HEK293 (cell line): ENCODE data around the gene RRH.

Experiments
- CTCF ChIA-PET: fragments of 350-600 bp; formaldehyde crosslinking; extraction: SDS; loops from one replicate; lab custom pipeline; 2021; ENCODE audit warnings: antibody characterized with exemption; lab: Yijun Ruan, JAX
- POLR2A ChIA-PET: fragments of 300-600 bp; formaldehyde crosslinking; extraction: SDS; loops from one replicate; lab custom pipeline; 2020; ENCODE audit warnings: antibody characterized with exemption, inconsistent platforms; lab: Yijun Ruan, JAX
- H3K27ac ChIP-seq: fragments of 200-500 bp; sonication (Bioruptor generic); 2 replicates; pipeline ENCODE4 v1.5.1; 2014; ENCODE audit warnings: low read depth, low read length, control low read depth, inconsistent platforms; ENCODE audit errors: extremely low read depth
- H3K36me3 ChIP-seq, 2 experiments: fragments of 200-500 bp in 1 of 2; sonication (Bioruptor generic) in 1 of 2; 1 replicate in 1 of 2; 2 replicates in 1 of 2; pipeline ENCODE4 v1.5.1; 2014 to 2017; ENCODE audit warnings: inconsistent platforms in 2 of 2, low read length in 2 of 2; ENCODE audit not compliant: control insufficient read depth in 2 of 2, insufficient read depth in 1 of 2
- H3K4me1 ChIP-seq: fragments of 200-500 bp; sonication (Bioruptor generic); 2 replicates; pipeline ENCODE4 v1.5.1; 2014; ENCODE audit warnings: mild to moderate bottlenecking, low read length, inconsistent platforms; ENCODE audit not compliant: control insufficient read depth, insufficient read depth
- H3K4me3 ChIP-seq: 2 replicates; pipeline ENCODE4 v1.5.1; 2011; ENCODE audit warnings: low read depth, mild to moderate bottlenecking, control low read depth, low read length, moderate library complexity
- H3K9me3 ChIP-seq: fragments of 200-500 bp; sonication (Bioruptor generic); 2 replicates; pipeline ENCODE4 v1.5.1; 2014; ENCODE audit warnings: low read depth, low read length, inconsistent platforms; ENCODE audit not compliant: control insufficient read depth, insufficient read depth
- BCL11A ChIP-seq: fragments of 450-650 bp; formaldehyde crosslinking; IDR thresholded peaks from 2 replicates; pipeline ENCODE4 v1.5.1; 2016; ENCODE audit warnings: low read depth, missing biosample characterization, missing genetic modification characterization
- INSM2 ChIP-seq: fragments of 450-650 bp; formaldehyde crosslinking; IDR thresholded peaks from 2 replicates; pipeline ENCODE4 v1.5.1; 2016; ENCODE audit warnings: missing biosample characterization, missing genetic modification characterization
- KLF10 ChIP-seq: fragments of 450-650 bp; IDR thresholded peaks from 2 replicates; pipeline ENCODE4 v1.5.1; 2018; ENCODE audit warnings: missing biosample characterization, mild to moderate bottlenecking, missing genetic modification characterization
- RBAK ChIP-seq: fragments of 450-650 bp; formaldehyde crosslinking; IDR thresholded peaks from 2 replicates; pipeline ENCODE4 v1.5.1; 2016; ENCODE audit warnings: missing biosample characterization, missing genetic modification characterization
- SP7 ChIP-seq: fragments of 450-650 bp; formaldehyde crosslinking; IDR thresholded peaks from 2 replicates; pipeline ENCODE4 v1.5.1; 2016; ENCODE audit warnings: missing biosample characterization, missing genetic modification characterization
- TCF7L2 ChIP-seq: IDR thresholded peaks from 2 replicates; pipeline ENCODE4 v1.6.1; 2011; ENCODE audit warnings: low read depth, mild to moderate bottlenecking, inconsistent platforms, low read length, moderate library complexity, borderline replicate concordance
- YY2 ChIP-seq: fragments of 450-650 bp; formaldehyde crosslinking; IDR thresholded peaks from 2 replicates; pipeline ENCODE4 v1.5.1; 2016; ENCODE audit warnings: missing biosample characterization, missing genetic modification characterization
- ZBTB17 ChIP-seq: fragments of 450-650 bp; formaldehyde crosslinking; IDR thresholded peaks from 2 replicates; pipeline ENCODE4 v1.5.1; 2016; ENCODE audit warnings: missing biosample characterization, missing genetic modification characterization
- ZBTB20 ChIP-seq: fragments of 450-650 bp; formaldehyde crosslinking; IDR thresholded peaks from 2 replicates; pipeline ENCODE4 v1.5.1; 2016; ENCODE audit warnings: missing biosample characterization, missing genetic modification characterization
- ZBTB26 ChIP-seq: fragments of 450-650 bp; formaldehyde crosslinking; optimal IDR thresholded peaks from 2 replicates; pipeline ENCODE3; 2016; ENCODE audit warnings: missing biosample characterization, mild to moderate bottlenecking, missing genetic modification characterization
- ZFP41 ChIP-seq: fragments of 450-650 bp; formaldehyde crosslinking; IDR thresholded peaks from 2 replicates; pipeline ENCODE4 v1.5.1; 2016; ENCODE audit warnings: missing biosample characterization, missing genetic modification characterization, borderline replicate concordance
- ZNF174 ChIP-seq: fragments of 450-650 bp; formaldehyde crosslinking; IDR thresholded peaks from 2 replicates; pipeline ENCODE4 v1.5.0; 2017; ENCODE audit warnings: missing biosample characterization, mild to moderate bottlenecking, missing genetic modification characterization
- ZNF37A ChIP-seq: fragments of 450-650 bp; IDR thresholded peaks from 2 replicates; pipeline ENCODE4 v1.5.1; 2018; ENCODE audit warnings: missing biosample characterization, missing genetic modification characterization
- ZNF473 ChIP-seq: fragments of 450-650 bp; formaldehyde crosslinking; IDR thresholded peaks from 2 replicates; pipeline ENCODE4 v1.5.1; 2017; ENCODE audit warnings: missing biosample characterization, missing genetic modification characterization
- ZNF530 ChIP-seq: fragments of 450-650 bp; formaldehyde crosslinking; IDR thresholded peaks from 2 replicates; pipeline ENCODE4 v1.5.1; 2016; ENCODE audit warnings: low read depth, missing biosample characterization, missing genetic modification characterization
- ZNF548 ChIP-seq: fragments of 450-650 bp; formaldehyde crosslinking; IDR thresholded peaks from 2 replicates; pipeline ENCODE4 v1.5.1; 2016; ENCODE audit warnings: missing biosample characterization, missing genetic modification characterization
- ZNF558 ChIP-seq: fragments of 450-650 bp; formaldehyde crosslinking; IDR thresholded peaks from 2 replicates; pipeline ENCODE4 v1.5.1; 2016; ENCODE audit warnings: missing biosample characterization, missing genetic modification characterization
- ZNF624 ChIP-seq: fragments of 450-650 bp; formaldehyde crosslinking; IDR thresholded peaks from 2 replicates; pipeline ENCODE4 v1.5.1; 2017; ENCODE audit warnings: missing biosample characterization, missing genetic modification characterization
- ZNF660 ChIP-seq: fragments of 450-650 bp; IDR thresholded peaks from 2 replicates; pipeline ENCODE4 v1.5.1; 2018; ENCODE audit warnings: missing biosample characterization, mild to moderate bottlenecking, missing genetic modification characterization
- ZNF664 ChIP-seq: fragments of 450-650 bp; formaldehyde crosslinking; IDR thresholded peaks from 2 replicates; pipeline ENCODE4 v1.5.1; 2016; ENCODE audit warnings: missing biosample characterization, missing genetic modification characterization
- ZNF76 ChIP-seq: fragments of 450-650 bp; formaldehyde crosslinking; IDR thresholded peaks from 2 replicates; pipeline ENCODE4; 2016; ENCODE audit warnings: low read depth, missing biosample characterization, missing genetic modification characterization, borderline replicate concordance
- ZSCAN18 ChIP-seq: fragments of 450-650 bp; formaldehyde crosslinking; IDR thresholded peaks from 2 replicates; pipeline ENCODE4 v1.5.1; 2016; ENCODE audit warnings: missing biosample characterization, missing genetic modification characterization
- ZXDB ChIP-seq: fragments of 450-650 bp; formaldehyde crosslinking; IDR thresholded peaks from 2 replicates; pipeline ENCODE4 v1.5.1; 2016; ENCODE audit warnings: missing biosample characterization, missing genetic modification characterization
- TF ChIP-seq, protein P1 (sequence below): fragments of 450-650 bp; formaldehyde crosslinking; IDR thresholded peaks from 2 replicates; pipeline ENCODE4 v1.5.1; 2016; ENCODE audit warnings: missing biosample characterization, missing genetic modification characterization
- TF ChIP-seq, protein P2 (sequence below): fragments of 450-650 bp; formaldehyde crosslinking; IDR thresholded peaks from 2 replicates; pipeline ENCODE4 v1.5.1; 2016; ENCODE audit warnings: missing biosample characterization, missing genetic modification characterization

The RRH gene

GRCh38 chr4:109815151-109816081, 12.4 kb upstream of the RRH start, which contains the start of gene GAR1:
Gene GAR1, plus strand, starts transcription at chr4:109815762. Its CDS starts 403 bp downstream, at chr4:109816165.
- H3K4me1 ChIP-seq: no peaks in the 10 kb centered on the region
- ChIA-PET POLR2A (interaction anchor here (0.5 to 1.3 kb wide), 5 partner anchors 17 to 287 kb away, joined by 3 to 5 read pairs (median 3); no protein-coding TSS in a partner anchor), CTCF (interaction anchor here (0.8 to 1.4 kb wide), 2 partner anchors 11 to 12 kb away, joined by 3 to 7 read pairs; partner anchors contain the start of gene RRH)
- H3K36me3 ChIP-seq: peaks cover 13 to 36% of the 10 kb centered on the region in 2 experiments
- H3K27ac ChIP-seq: peak within 1 kb of the TSS; percentile 38
- H3K4me3 ChIP-seq: peak within 1 kb of the TSS; percentile 85
- no peaks in the 10 kb centered on the region for H3K9me3 ChIP-seq
- TF ChIP-seq ZNF624 (tag by site-specific recombination) (no peak), INSM2 (no peak), ZNF558 (tag by site-specific recombination) (no peak), ZBTB17 (tag by site-specific recombination) (peak; percentile 40; the same call in 1 of the 2 replicates), ZFP41 (no peak), KLF10 (tag by site-specific recombination) (peak; percentile 79), ZXDB (tag by site-specific recombination) (peak; percentile 37; the same call in 1 of the 2 replicates), ZBTB26 (peak; percentile 30), ZNF76 (tag by site-specific recombination) (peak; percentile 43; the same call in 1 of the 2 replicates), ZNF548 (no peak), ZNF530 (tag by site-specific recombination) (0 out of 2 replicates have a peak, but pooled peaks have one; percentile 63), ZBTB20 (tag by site-specific recombination) (no peak), TCF7L2 (no peak), ZNF473 (tag by site-specific recombination) (no peak), ZNF664 (no peak), BCL11A (tag by site-specific recombination) (no peak), SP7 (tag by site-specific recombination) (0 out of 2 replicates have a peak, but pooled peaks have one; percentile 47), YY2 (no peak), ZSCAN18 (tag by site-specific recombination) (no peak), RBAK (no peak), ZNF660 (tag by site-specific recombination) (peak; percentile 37; the same call in 1 of the 2 replicates), ZNF37A (tag by site-specific recombination) (no peak), ZNF174 (tag by site-specific recombination) (no peak)
- TF ChIP-seq, protein P1, sequence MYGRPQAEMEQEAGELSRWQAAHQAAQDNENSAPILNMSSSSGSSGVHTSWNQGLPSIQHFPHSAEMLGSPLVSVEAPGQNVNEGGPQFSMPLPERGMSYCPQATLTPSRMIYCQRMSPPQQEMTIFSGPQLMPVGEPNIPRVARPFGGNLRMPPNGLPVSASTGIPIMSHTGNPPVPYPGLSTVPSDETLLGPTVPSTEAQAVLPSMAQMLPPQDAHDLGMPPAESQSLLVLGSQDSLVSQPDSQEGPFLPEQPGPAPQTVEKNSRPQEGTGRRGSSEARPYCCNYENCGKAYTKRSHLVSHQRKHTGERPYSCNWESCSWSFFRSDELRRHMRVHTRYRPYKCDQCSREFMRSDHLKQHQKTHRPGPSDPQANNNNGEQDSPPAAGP (tag by site-specific recombination): no peak
- TF ChIP-seq, protein P2, sequence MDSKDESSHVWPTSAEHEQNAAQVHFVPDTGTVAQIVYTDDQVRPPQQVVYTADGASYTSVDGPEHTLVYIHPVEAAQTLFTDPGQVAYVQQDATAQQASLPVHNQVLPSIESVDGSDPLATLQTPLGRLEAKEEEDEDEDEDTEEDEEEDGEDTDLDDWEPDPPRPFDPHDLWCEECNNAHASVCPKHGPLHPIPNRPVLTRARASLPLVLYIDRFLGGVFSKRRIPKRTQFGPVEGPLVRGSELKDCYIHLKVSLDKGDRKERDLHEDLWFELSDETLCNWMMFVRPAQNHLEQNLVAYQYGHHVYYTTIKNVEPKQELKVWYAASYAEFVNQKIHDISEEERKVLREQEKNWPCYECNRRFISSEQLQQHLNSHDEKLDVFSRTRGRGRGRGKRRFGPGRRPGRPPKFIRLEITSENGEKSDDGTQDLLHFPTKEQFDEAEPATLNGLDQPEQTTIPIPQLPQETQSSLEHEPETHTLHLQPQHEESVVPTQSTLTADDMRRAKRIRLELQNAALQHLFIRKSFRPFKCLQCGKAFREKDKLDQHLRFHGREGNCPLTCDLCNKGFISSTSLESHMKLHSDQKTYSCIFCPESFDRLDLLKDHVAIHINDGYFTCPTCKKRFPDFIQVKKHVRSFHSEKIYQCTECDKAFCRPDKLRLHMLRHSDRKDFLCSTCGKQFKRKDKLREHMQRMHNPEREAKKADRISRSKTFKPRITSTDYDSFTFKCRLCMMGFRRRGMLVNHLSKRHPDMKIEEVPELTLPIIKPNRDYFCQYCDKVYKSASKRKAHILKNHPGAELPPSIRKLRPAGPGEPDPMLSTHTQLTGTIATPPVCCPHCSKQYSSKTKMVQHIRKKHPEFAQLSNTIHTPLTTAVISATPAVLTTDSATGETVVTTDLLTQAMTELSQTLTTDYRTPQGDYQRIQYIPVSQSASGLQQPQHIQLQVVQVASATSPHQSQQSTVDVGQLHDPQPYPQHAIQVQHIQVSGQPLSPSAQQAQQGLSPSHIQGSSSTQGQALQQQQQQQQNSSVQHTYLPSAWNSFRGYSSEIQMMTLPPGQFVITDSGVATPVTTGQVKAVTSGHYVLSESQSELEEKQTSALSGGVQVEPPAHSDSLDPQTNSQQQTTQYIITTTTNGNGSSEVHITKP: peak; percentile 38
